Measurements from ENCODE around the gene HIC1.

HIC1 gene

DNA sequence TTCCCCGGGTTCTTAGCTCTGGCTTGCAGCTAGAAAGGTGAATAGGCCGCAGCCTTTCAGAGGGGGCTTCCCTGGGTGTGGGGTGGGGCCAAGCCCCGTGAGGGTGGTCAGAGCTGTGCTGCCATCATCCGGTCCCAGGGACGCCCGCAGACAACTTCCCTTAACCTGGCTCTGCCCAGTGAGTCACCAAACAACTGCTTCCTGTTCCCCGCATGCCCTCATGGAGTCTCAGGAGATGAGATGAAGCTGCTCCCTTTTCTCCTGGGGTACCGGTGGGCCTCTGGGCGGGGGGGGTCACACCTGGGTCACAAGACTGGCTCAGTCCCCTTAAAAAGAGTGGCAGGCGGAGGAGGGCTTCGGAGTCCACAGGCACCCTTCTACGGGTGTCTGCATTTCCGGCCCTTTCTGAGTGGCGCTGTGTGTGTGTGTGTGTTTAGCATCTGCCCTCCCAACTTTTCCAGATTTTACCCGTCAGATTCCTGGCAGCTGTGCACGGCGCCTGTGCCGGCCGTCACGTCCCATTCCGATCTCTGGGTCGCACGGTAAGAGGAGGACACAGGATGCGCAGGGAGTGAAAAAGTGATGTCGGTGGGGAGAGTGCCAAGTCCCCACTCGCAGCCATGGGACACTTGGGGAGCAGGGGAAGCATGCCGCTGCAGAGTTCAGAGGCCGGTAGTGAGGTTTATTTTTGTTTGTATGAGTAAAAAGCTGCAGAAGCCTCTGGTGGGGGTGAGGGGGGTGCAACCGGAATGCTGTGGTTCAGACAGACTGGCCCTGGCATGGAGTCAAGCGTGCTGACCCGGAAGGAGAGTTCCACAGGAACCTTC, 16.8 kb downstream of the HIC1 start:
- TF ChIP-seq, protein P1, sequence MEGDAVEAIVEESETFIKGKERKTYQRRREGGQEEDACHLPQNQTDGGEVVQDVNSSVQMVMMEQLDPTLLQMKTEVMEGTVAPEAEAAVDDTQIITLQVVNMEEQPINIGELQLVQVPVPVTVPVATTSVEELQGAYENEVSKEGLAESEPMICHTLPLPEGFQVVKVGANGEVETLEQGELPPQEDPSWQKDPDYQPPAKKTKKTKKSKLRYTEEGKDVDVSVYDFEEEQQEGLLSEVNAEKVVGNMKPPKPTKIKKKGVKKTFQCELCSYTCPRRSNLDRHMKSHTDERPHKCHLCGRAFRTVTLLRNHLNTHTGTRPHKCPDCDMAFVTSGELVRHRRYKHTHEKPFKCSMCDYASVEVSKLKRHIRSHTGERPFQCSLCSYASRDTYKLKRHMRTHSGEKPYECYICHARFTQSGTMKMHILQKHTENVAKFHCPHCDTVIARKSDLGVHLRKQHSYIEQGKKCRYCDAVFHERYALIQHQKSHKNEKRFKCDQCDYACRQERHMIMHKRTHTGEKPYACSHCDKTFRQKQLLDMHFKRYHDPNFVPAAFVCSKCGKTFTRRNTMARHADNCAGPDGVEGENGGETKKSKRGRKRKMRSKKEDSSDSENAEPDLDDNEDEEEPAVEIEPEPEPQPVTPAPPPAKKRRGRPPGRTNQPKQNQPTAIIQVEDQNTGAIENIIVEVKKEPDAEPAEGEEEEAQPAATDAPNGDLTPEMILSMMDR (conservative IDR thresholded peaks at IDR 0.05; ENCODE audit: low read length), result no peak
- H3K4me3 ChIP-seq (ENCODE audit: low read length), result no peak overlapping the region
- DNase-seq (ENCODE audit: low read depth), result peak; percentile 55

DNA sequence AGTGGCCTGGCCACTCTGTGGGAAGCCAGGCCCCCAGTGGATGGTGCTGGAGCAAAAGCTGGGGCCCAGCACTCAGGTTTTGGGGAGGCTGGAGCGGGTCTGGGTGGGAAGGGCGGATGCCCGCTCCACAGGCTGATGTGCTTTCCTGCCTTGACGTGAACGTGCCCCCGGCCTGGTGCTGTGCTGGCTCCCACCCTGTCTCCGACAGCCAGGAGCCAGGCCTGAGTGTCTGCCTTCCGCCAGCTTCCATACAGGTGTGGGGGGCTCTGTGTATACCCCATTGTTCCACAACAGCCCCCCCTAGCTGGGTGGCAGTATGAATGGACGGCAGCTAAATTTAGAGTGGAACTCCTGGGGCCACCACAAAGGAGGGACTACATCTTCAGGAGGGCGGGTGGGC, 20.0 kb downstream of the HIC1 start:
- H3K4me3 ChIP-seq (ENCODE audit: low read length), result no peak overlapping the region
- TF ChIP-seq, protein P1 (conservative IDR thresholded peaks at IDR 0.05; ENCODE audit: low read length), result no peak
- DNase-seq (ENCODE audit: low read depth), result no peak

DNA sequence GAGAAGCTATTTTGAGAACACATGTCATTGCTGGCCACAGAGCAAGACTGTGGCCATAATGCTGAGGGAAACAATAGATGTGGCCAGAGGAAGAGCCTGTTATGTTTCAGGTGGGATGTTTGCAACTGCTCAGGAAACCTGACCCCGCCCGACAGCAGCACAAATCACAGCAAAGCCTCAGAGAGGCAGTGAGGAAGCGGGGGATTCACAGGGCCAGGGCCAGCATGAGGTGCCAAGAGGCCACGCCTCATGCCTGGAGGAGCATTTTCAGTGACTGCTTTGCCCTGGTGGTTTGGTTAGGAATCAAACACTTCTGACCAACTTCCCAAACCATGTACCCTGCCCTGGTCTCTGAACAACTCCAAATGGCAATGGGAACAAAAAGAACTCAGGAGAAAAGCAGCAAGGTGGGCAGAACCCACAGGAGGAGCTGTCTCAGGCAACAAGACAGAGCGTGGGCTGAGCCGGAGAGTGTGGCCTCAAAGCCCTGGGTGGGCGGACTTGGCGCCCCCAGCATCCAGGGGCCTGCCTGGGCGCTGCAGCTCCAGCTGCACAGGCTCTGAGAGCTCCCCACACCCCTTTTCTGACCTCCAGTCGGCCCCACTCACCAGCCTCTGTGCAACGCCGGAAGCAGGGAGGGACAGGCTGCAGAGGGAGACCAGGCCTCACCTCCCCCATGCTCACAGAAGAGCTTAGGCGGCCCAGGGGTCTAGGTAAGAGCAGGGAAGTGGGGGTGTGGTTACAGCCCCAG, 20.6 kb downstream of the HIC1 start:
- DNase-seq (ENCODE audit: low read depth), result peak; percentile 45
- H3K4me3 ChIP-seq (ENCODE audit: low read length), result no peak overlapping the region
- TF ChIP-seq, protein P1 (conservative IDR thresholded peaks at IDR 0.05; ENCODE audit: low read length), result no peak; the same call in 1 of the 2 replicates

DNA sequence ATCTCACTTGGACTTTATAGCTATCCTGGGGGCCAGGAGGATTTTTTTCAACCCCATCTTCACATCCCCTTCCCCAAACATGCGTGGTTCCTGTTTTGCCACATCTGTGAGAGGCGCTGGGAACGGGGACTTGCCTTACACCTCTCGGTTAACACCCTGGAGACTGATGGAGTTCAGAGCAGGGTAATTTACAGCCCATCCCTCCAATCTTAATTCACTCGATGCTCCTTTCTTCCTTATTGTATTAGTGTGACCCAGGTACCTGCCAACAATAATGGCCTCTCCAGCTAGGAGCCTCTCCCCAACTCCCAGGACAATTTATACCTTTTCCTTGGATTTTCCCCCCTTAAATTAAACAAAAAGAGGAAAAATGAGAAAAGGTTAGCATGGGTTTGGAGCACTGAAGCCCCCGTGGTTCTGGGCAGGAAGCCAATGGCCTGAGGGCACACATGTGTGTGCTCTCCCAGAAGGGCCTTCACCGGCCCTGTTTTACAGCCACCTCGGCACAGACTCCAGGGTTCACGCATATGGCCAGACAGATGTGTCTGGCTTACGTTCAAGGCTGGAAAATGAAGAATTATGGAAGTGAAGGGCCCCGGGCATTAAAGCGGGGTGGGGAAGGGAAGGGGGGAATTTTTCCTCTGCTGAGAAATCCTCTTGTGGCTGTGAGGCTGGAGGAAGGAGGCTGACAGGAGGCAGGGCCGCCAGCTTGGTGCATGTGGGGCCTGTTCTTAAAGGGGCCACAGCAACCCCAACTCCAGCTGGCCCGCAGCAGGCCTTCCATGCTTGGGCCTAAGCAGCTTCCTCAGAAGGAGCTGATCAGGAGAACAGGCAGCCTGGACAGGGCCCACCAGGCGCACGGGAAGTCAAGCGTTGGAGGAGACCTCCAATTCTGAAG, 21.4 kb downstream of the HIC1 start:
- TF ChIP-seq, protein P1 (conservative IDR thresholded peaks at IDR 0.05; ENCODE audit: low read length), result no peak
- peak; percentile 50 for DNase-seq (ENCODE audit: low read depth)
- no peak overlapping the region for H3K4me3 ChIP-seq (ENCODE audit: low read length)

DNA sequence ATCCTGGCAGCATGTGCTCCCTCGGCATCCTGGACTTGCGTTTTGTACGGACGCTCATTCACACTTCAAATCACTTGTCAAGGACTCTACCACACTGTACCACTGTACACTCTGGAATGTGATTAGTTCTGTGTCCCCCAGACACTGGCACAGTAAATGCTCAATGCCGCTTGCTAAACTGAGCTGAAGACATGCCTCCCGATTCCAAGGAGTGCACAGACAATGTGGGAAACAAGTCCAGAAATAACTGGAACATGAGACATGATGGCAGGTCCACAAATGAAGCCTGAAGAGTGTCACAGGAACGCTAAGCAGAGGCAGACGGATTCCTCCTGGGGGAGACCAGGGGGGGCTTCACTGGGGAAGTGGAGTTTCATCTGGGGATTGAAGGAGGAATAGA, 22.1 kb downstream of the HIC1 start:
- H3K4me3 ChIP-seq (ENCODE audit: low read length), result no peak overlapping the region
- no peak for DNase-seq (ENCODE audit: low read depth)
- TF ChIP-seq, protein P1 (conservative IDR thresholded peaks at IDR 0.05; ENCODE audit: low read length), result no peak

DNA sequence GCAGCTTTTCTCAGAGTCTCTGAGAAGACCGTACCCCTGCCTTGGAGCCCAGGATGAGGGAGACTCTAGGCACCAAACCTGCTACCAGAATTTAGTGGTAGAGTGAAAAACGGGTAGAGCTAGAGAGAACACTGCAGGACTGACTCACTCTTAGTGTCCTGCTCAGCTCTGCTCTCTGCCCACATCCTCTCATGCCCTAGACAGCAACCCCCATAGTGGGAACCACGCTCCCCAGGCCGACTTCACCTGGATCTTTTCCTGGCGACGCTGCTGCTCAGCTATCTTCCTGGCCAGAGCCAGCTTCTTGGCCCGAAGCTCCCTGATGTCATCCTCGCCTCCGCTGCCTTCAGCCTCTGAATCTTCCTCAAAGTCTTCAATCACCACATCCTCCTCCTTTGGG, 26.7 kb downstream of the HIC1 start:
- H3K4me3 ChIP-seq (ENCODE audit: low read length), result no peak overlapping the region
- peak; percentile 60 for DNase-seq (ENCODE audit: low read depth)
- TF ChIP-seq, protein P1 (conservative IDR thresholded peaks at IDR 0.05; ENCODE audit: low read length), result no peak
